Osteocyte (in vitro differentiated cells): ENCODE measurements around the gene WNT9A. TPM values are rescaled to one million over a fixed set of nuclear protein-coding genes. Genes with fewer than 3 reads are reported as not detected.
A peak's percentile ranks its signal among the peaks of the same experiment; 100 is the strongest.

ENCODE experiments used
- DNase-seq: peaks from one replicate; pipeline ENCODE4 v3.0.0; 2021; ENCODE audit warnings: mixed read lengths; ENCODE audit not compliant: unreplicated experiment; ENCODE audit errors: extremely low spot score
- H3K27ac Mint-ChIP-seq: one replicate; pipeline ENCODE4 v1.8.0; 2021; ENCODE audit warnings: mild to moderate bottlenecking, mixed read lengths; ENCODE audit not compliant: unreplicated experiment
- H3K27me3 Mint-ChIP-seq: one replicate; pipeline ENCODE4 v1.8.0; 2021; ENCODE audit warnings: mixed read lengths; ENCODE audit not compliant: unreplicated experiment
- H3K36me3 Mint-ChIP-seq: one replicate; pipeline ENCODE4 v1.8.0; 2021; ENCODE audit warnings: mixed read lengths; ENCODE audit not compliant: unreplicated experiment
- H3K4me1 Mint-ChIP-seq: one replicate; pipeline ENCODE4 v1.8.0; 2021; ENCODE audit warnings: mixed read lengths; ENCODE audit not compliant: unreplicated experiment
- H3K4me3 Mint-ChIP-seq: one replicate; pipeline ENCODE4 v1.8.0; 2021; ENCODE audit warnings: mild to moderate bottlenecking, moderate library complexity, mixed read lengths; ENCODE audit not compliant: unreplicated experiment
- H3K9me3 Mint-ChIP-seq: one replicate; pipeline ENCODE4 v1.8.0; 2021; ENCODE audit warnings: mixed read lengths; ENCODE audit not compliant: unreplicated experiment
- total RNA-seq: library from RNA; stranded (reverse); gene quantifications from 2 replicates; pipeline ENCODE4 v1.2.1, GENCODE V29; 2021
- TF ChIP-seq, protein P1 (sequence below): fragments of 200-600 bp; sonication (generic); IDR thresholded peaks from 2 replicates; pipeline ENCODE4 v1.5.0; 2021; ENCODE audit warnings: antibody characterized with exemption, mild to moderate bottlenecking, moderate library complexity

WNT9A gene
- total RNA-seq, 1 donor from 2014 or later: 4.9 TPM

DNA sequence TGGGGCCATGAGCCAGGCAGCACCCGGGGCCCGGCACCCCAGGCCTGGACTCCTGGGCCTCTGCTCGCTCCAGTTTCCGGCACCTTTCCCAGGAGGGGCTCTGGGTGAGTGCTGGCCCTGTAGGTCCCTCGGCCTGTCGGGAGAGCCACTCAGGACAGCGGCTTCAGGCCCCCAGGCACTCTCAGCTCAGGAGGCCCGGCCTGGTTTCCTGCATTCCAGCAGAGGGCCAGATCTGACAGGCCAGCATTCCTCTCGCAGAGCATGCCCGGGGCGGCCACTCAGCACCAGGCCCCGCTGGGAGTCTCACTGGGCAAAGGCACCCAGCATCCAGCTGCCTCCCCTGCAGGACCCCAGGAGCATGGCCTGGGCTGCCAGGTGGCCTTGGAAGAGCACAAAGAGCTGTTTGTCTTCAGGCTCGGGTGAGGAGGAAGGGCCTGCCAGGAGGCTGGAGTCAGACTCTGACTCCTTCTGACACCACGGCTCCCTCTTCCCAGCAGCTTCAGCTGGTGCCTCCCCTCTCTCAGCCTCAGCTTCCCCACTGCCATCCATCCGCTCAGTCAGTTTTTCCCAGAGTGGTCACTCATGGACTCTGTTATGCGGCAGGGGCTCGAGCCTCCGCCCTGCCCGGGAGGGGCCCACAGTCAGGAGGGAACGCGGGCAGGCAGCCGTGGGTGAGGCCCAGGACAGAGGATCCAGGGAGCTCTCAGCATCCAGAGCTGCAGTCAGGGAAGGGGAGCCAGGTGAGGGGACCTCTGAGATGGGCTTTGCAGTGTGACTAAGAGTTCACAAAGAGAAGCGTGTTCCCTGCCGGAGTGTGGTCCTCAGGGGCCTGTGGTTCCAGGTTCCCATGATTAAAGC is 51.7 kb downstream of the WNT9A start:
- H3K9me3 Mint-ChIP-seq: no peaks in the 10 kb centered on the region
- H3K4me3 Mint-ChIP-seq: no peak overlapping the region
- H3K36me3 Mint-ChIP-seq: no peaks in the 10 kb centered on the region
- TF ChIP-seq, protein P1, sequence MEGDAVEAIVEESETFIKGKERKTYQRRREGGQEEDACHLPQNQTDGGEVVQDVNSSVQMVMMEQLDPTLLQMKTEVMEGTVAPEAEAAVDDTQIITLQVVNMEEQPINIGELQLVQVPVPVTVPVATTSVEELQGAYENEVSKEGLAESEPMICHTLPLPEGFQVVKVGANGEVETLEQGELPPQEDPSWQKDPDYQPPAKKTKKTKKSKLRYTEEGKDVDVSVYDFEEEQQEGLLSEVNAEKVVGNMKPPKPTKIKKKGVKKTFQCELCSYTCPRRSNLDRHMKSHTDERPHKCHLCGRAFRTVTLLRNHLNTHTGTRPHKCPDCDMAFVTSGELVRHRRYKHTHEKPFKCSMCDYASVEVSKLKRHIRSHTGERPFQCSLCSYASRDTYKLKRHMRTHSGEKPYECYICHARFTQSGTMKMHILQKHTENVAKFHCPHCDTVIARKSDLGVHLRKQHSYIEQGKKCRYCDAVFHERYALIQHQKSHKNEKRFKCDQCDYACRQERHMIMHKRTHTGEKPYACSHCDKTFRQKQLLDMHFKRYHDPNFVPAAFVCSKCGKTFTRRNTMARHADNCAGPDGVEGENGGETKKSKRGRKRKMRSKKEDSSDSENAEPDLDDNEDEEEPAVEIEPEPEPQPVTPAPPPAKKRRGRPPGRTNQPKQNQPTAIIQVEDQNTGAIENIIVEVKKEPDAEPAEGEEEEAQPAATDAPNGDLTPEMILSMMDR: no peak
- H3K27me3 Mint-ChIP-seq: no peaks in the 10 kb centered on the region
- DNase-seq: peak; percentile 88
- peaks cover 37% of the 10 kb centered on the region for H3K4me1 Mint-ChIP-seq
- H3K27ac Mint-ChIP-seq: peak overlapping the region; percentile 44

DNA sequence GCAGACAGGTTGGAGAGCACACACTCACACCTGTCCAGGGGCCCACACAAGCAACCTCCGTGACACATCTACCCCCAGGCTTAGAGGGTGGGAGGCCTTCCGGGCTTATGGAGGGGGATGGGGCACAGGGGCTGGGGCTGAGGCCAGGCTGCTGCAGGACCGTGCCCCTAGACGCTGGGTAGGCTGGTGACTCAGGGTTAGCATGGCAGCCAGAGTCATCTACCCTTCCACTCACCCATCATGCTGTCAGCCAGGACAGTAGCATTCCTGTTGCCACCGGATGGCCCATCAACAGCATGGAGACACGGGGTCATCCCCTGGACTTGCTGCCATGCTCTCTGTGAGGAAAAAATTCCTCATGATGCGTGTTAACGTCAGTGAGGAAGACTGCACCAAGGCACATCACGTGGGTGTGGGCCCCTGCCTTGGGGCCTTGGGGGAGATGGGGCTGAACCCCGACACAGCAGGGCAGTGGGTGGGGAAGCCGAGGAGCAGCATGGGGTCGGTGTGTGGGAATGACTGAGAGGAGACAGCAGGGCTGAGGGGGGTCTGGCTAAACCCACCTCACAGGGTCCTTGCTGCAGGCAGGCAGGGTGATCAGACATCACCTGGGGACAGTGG is 52.8 kb downstream of the WNT9A start:
- Mint-ChIP-seq H3K4me3 (no peak overlapping the region), H3K9me3 (no peaks in the 10 kb centered on the region), H3K4me1 (peaks cover 37% of the 10 kb centered on the region), H3K36me3 (no peaks in the 10 kb centered on the region), H3K27ac (no peak overlapping the region), H3K27me3 (no peaks in the 10 kb centered on the region)
- peak; percentile 71 for DNase-seq
- TF ChIP-seq, protein P1: no peak

DNA sequence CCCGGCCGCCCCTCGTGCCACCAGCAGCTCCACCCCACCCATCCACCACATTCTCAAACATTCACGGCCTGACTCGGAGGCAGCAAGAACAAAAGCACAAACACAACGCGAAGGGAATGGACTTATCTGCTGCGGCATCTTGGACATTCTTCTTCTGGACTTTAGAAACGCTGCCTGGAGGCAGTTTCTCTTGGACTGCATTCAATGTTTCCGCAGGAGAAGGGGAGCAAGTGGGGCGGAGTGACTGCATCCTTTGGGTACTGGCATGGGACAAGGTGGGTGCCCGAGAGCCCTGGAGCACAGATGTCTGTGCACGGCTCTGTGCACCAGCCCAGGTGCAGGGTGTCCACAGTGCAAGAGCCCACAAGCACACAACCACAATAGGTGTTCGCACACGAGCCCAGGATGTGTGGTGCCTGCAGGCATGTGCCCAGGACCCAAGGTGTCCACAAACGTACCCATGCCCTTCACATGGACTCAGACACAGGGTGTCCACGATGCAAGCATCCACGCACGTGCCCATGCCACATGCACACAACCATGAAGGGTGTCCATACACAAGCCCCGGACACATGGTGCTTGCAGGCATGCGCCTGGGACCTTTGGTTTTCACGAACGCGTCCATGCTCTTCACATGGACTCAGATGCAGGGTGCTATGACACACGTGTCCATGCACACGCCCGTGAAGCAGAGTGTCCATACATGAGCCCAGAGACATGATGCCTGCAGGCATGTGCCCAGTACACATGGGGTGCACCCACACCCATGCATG is 53.6 kb downstream of the WNT9A start:
- H3K9me3 Mint-ChIP-seq: no peaks in the 10 kb centered on the region
- H3K4me3 Mint-ChIP-seq: no peak overlapping the region
- TF ChIP-seq, protein P1: no peak
- H3K27me3 Mint-ChIP-seq: no peaks in the 10 kb centered on the region
- peaks cover 37% of the 10 kb centered on the region for H3K4me1 Mint-ChIP-seq
- no peaks in the 10 kb centered on the region for H3K36me3 Mint-ChIP-seq
- peak overlapping the region; percentile 28 for H3K27ac Mint-ChIP-seq
- no peak for DNase-seq

DNA sequence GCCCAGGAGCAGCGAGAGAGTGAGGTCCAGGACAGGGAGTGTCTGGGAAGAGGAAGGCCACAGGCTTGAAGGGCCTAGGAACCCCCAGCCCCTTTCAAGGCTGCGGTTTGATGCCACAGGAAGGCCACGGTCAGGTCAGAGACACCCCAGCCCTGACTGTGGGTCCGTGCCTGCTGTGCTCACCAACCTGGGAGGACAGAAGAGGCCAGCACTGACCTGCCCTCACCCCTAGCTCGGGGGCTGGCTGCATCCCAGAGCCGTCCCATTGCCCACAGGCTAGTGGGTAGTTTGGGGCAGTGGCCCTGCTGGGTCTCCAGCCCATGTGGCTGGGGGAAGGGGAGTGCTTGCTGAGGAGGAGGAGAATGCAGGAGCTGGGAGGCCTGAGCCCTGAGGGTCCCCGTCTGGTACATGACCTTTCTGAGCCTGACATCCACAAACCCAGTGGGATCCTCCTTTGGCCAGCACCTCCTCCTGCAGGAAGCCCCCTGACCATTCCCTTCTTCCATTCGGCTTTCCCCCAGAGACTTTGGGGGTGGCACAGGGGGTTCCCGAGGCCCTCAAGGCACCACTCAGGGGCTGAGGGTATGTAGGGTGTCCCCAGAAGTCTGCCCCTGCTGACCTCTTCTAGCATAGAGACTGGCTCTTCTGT is 54.3 kb downstream of the WNT9A start:
- peak; percentile 66 for DNase-seq
- peaks cover 37% of the 10 kb centered on the region for H3K4me1 Mint-ChIP-seq
- TF ChIP-seq, protein P1: no peak
- peak overlapping the region; percentile 50 for H3K27ac Mint-ChIP-seq
- no peaks in the 10 kb centered on the region for H3K9me3 Mint-ChIP-seq
- H3K27me3 Mint-ChIP-seq: no peaks in the 10 kb centered on the region
- no peak overlapping the region for H3K4me3 Mint-ChIP-seq
- H3K36me3 Mint-ChIP-seq: no peaks in the 10 kb centered on the region
